K562 (cell line): ENCODE measurements around the gene CDH6.

Experiments
- EHMT2 ChIP-seq: fragments of 450-650 bp; IDR thresholded peaks from 2 replicates; pipeline ENCODE4 v1.6.1; 2018; ENCODE audit warnings: antibody characterized with exemption
- STAT5B ChIP-seq: fragments of 250-450 bp; sonication (Bioruptor Pico); IDR thresholded peaks from 2 replicates; pipeline ENCODE4 v1.8.0; 2021; ENCODE audit warnings: mild to moderate bottlenecking, inconsistent platforms
- TAF1 ChIP-seq: IDR thresholded peaks from 2 replicates; pipeline ENCODE4 v1.6.1; 2011; ENCODE audit warnings: mild to moderate bottlenecking, low read length, moderate library complexity; ENCODE audit not compliant: insufficient read depth, control insufficient read depth, severe bottlenecking; ENCODE audit errors: extremely low read depth
- TAF7 ChIP-seq: fragments of 450-650 bp; IDR thresholded peaks from 2 replicates; pipeline ENCODE4 v1.6.1; 2016; ENCODE audit warnings: missing genetic modification characterization, missing compliant biosample characterization
- TF ChIP-seq, protein P1 (sequence below), 3 experiments: IDR thresholded peaks in 2 of 3; conservative IDR thresholded peaks in 1 of 3; 2 replicates each; pipeline ENCODE4 v1.5.1; 2011 to 2012; ENCODE audit warnings: low read length in 3 of 3, mild to moderate bottlenecking in 3 of 3, control low read depth in 2 of 3, improper control_type of control experiment in 1 of 3, inconsistent platforms in 1 of 3, low read depth in 1 of 3, mixed read lengths in 1 of 3, moderate library complexity in 1 of 3; ENCODE audit not compliant: insufficient read depth in 2 of 3
- TF ChIP-seq, protein P2 (sequence below): sonication (generic); formaldehyde crosslinking; IDR thresholded peaks from 2 replicates; pipeline ENCODE4 v1.8.1; 2022; ENCODE audit warnings: missing genetic modification reagents

DNA sequence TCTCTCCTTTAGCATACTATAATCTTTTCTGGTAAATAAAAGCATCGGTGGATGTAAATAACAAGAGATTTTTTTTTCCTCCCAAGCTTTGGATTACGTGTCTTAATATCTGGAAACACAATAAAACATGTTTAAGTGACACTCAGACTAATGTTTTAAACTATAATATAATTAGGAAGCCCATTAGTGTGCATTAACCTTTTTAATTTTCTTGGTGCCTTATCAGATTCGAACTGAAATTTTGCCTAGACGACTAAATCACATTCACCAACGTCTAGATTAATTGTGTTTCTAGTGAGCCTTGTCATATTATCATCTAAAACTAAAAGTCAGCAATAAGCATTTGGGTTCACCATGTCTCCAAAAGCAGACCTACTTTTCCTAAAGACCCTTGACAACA is 110.2 kb downstream of the CDH6 start:
- TF ChIP-seq, protein P1, sequence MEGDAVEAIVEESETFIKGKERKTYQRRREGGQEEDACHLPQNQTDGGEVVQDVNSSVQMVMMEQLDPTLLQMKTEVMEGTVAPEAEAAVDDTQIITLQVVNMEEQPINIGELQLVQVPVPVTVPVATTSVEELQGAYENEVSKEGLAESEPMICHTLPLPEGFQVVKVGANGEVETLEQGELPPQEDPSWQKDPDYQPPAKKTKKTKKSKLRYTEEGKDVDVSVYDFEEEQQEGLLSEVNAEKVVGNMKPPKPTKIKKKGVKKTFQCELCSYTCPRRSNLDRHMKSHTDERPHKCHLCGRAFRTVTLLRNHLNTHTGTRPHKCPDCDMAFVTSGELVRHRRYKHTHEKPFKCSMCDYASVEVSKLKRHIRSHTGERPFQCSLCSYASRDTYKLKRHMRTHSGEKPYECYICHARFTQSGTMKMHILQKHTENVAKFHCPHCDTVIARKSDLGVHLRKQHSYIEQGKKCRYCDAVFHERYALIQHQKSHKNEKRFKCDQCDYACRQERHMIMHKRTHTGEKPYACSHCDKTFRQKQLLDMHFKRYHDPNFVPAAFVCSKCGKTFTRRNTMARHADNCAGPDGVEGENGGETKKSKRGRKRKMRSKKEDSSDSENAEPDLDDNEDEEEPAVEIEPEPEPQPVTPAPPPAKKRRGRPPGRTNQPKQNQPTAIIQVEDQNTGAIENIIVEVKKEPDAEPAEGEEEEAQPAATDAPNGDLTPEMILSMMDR (IDR thresholded peaks at IDR 0.05 in 2 of 3, conservative IDR thresholded peaks at IDR 0.05 in 1 of 3; ENCODE audit: insufficient read depth in 2 of 3, low read depth in 1 of 3, low read length in 3 of 3): no peak
- TF ChIP-seq STAT5B (CRISPR knock-in tag): no peak
- TF ChIP-seq TAF1: no peak
- TF ChIP-seq, protein P2, sequence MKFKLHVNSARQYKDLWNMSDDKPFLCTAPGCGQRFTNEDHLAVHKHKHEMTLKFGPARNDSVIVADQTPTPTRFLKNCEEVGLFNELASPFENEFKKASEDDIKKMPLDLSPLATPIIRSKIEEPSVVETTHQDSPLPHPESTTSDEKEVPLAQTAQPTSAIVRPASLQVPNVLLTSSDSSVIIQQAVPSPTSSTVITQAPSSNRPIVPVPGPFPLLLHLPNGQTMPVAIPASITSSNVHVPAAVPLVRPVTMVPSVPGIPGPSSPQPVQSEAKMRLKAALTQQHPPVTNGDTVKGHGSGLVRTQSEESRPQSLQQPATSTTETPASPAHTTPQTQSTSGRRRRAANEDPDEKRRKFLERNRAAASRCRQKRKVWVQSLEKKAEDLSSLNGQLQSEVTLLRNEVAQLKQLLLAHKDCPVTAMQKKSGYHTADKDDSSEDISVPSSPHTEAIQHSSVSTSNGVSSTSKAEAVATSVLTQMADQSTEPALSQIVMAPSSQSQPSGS: no peak
- no peak for TF ChIP-seq EHMT2
- TF ChIP-seq TAF7: no peak
